Measurements from ENCODE around the gene ZBED3. TPM values are rescaled to one million over a fixed set of nuclear protein-coding genes. Genes with fewer than 3 reads are reported as not detected.

Gene ZBED3
- total and polyA plus RNA-seq, 2 of the 8 experiments (the other 6 are each of a cell fraction or from before 2014, with no cell fraction given) = 7.9 to 9.4 TPM

DNA sequence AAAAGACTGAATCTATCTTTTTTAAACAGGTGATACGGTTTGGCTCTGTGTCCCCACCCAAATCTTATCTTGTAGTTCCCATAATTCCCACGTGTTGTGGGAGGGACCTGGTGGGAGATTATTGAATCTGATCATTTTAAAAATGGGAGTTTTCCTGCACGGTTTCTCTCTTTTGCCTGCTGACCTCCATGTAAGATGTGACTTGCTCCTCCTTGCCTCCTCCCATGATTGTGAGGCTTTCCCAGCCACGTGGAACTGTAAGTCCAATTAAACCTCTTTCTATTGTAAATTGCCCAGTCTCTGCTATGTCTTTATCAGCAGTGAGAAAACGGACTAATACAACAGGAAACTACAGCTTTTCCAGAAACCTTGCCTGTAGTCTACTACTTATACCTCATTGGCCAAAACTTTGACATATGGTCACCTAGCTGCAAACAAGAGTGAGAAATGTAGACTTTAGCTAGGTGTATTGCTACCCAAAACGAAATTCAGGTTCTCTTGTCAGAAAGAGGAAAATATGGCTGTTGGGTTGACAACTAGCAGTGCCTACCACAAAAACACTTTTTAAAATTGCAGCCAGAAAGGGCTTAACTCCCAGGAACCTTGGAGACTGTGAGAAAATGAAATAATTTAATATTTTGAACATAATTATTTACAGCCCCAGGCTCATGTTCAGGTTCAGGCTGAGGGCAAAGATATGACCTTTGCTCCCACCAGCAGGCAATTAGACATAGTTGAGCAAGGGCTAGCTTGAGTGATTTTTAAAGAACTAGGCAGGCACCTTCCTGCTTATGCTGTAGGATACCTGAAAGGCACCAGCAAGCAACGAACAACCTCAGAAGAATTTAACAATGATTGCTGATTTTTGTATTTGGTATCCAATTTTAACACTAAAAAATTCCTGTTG, 64.3 kb downstream of the ZBED3 start (continued):
- no peak for TF ChIP-seq NANOG (IDR thresholded peaks at IDR 0.05; ENCODE audit: insufficient read depth, low read depth, low read length, poor library complexity, severe bottlenecking)

Small RNAs within 50 kb of the gene (small RNA-seq; reads per million reads assigned to genes)
- gene SNORA47 (ENCODE audit: insufficient read depth) = 1.7 reads per million, percentile 6 among the genes with 10 or more reads in this experiment

Other genes with a start within 250 kb of the ZBED3 start
- 0.30 TPM in 1 of 2 replicates, not detected in the other for gene S100Z, start 237.3 kb downstream of the ZBED3 start, total RNA-seq (2021; fragmentation: NEBNext Ultra II Directional; extraction: Animal tissue kit (Norgen Biotek cat#: 25700))
- not detected in 2 replicates for gene S100Z, start 237.3 kb downstream of the ZBED3 start, polyA plus RNA-seq (2011; rRNA removed)
- gene CRHBP, start 134.2 kb downstream of the ZBED3 start, total RNA-seq (2021; fragmentation: NEBNext Ultra II Directional; extraction: Animal tissue kit (Norgen Biotek cat#: 25700)) = not detected in 2 replicates
- 0.30 and 0.42 TPM in 2 replicates for gene CRHBP, start 134.2 kb downstream of the ZBED3 start, polyA plus RNA-seq (2011; rRNA removed)
- gene AGGF1, start 56.9 kb downstream of the ZBED3 start, total RNA-seq (2021; fragmentation: NEBNext Ultra II Directional; extraction: Animal tissue kit (Norgen Biotek cat#: 25700)) = 18.7 and 19.0 TPM in 2 replicates
- 7.1 and 7.3 TPM in 2 replicates for gene AGGF1, start 56.9 kb downstream of the ZBED3 start, polyA plus RNA-seq (2011; rRNA removed)
- gene PDE8B, start 123.4 kb upstream of the ZBED3 start, total RNA-seq (2021; fragmentation: NEBNext Ultra II Directional; extraction: Animal tissue kit (Norgen Biotek cat#: 25700)) = 0.27 and 1.1 TPM in 2 replicates
- 0.20 and 0.32 TPM in 2 replicates for gene PDE8B, start 123.4 kb upstream of the ZBED3 start, polyA plus RNA-seq (2011; rRNA removed)